Mesothelial cell of epicardium (in vitro differentiated cells): ENCODE measurements around the gene STARD13. TPM values are rescaled to one million over a fixed set of nuclear protein-coding genes. Genes with fewer than 3 reads are reported as not detected.

Source experiments
- DNase-seq, 2 experiments: peaks; one replicate each; pipeline ENCODE4 v3.0.0; 2021; ENCODE audit warnings: low spot score in 2 of 2; ENCODE audit not compliant: unreplicated experiment in 2 of 2
- H3K27ac Mint-ChIP-seq: 2 replicates; pipeline ENCODE4 v1.8.0; 2021; ENCODE audit warnings: mixed read lengths
- H3K27me3 Mint-ChIP-seq: 2 replicates; pipeline ENCODE4 v1.8.0; 2021; ENCODE audit warnings: low read depth, mixed read lengths
- H3K36me3 Mint-ChIP-seq: 2 replicates; pipeline ENCODE4 v1.8.0; 2021; ENCODE audit warnings: mixed read lengths
- H3K4me1 Mint-ChIP-seq: 2 replicates; pipeline ENCODE4 v1.8.0; 2021; ENCODE audit warnings: mixed read lengths
- H3K4me3 Mint-ChIP-seq: 2 replicates; pipeline ENCODE4 v1.8.0; 2021; ENCODE audit warnings: mild to moderate bottlenecking, moderate library complexity, mixed read lengths
- H3K9me3 Mint-ChIP-seq: 2 replicates; pipeline ENCODE4 v1.8.0; 2021; ENCODE audit warnings: mixed read lengths
- total RNA-seq: library from RNA; stranded (reverse); gene quantifications from 3 replicates; pipeline ENCODE4 v1.2.1, GENCODE V29; 2021
- TF ChIP-seq, protein P1 (sequence below): fragments of 200-600 bp; sonication (generic); IDR thresholded peaks from one replicate; pipeline ENCODE4 v1.5.0; 2021; ENCODE audit warnings: antibody characterized with exemption; ENCODE audit not compliant: unreplicated experiment

STARD13 gene
- total RNA-seq, 1 donor from 2014 or later: 23.0 TPM

DNA sequence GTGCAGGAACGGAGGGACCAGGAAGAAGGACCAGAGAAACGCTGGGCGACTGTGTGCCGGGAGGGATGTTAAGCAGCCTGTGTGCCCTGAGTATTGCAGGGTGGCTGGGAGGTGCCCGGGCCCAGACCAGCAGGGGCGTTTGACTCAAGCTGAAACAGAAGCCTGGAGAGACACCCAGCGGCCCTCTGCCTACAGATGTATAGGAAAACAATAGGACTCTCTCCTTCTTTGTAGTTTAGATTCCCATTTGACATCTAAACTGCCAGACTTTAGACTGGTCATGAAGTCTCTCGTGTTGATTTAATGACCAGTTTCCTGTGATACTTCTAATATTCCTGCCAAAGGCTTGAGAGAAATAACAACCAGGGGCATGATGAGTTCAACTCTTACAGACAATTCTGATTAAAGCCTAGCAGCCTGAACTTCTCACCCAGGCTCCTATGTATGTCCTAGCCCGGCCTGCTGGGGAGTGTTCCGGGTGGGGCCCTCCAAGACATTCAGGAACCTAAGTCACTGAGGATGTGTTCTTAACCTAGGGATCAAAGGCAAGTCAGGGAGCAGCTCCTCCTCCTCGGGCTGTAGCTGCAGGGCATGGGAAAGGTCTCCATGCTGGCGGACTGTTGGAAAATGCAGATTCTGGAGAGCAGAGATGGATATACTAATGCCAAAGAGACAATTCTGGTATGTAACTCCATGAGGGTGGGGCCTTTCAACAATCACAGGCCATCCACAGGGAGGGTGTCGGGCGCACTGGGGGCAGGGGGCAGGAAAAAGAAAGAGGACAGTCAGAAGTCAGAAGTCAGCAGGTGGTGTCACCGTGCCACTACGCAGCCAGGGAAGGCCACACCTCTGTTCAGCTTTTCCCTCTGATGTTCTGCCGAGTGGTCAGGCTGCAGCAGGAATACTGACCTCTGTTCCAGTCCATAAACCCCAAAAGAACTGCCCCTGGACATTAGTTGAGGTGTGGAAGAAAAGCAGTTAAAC, 131.8 kb downstream of the STARD13 start:
- peaks cover 3% of the 10 kb centered on the region for H3K36me3 Mint-ChIP-seq
- TF ChIP-seq, protein P1, sequence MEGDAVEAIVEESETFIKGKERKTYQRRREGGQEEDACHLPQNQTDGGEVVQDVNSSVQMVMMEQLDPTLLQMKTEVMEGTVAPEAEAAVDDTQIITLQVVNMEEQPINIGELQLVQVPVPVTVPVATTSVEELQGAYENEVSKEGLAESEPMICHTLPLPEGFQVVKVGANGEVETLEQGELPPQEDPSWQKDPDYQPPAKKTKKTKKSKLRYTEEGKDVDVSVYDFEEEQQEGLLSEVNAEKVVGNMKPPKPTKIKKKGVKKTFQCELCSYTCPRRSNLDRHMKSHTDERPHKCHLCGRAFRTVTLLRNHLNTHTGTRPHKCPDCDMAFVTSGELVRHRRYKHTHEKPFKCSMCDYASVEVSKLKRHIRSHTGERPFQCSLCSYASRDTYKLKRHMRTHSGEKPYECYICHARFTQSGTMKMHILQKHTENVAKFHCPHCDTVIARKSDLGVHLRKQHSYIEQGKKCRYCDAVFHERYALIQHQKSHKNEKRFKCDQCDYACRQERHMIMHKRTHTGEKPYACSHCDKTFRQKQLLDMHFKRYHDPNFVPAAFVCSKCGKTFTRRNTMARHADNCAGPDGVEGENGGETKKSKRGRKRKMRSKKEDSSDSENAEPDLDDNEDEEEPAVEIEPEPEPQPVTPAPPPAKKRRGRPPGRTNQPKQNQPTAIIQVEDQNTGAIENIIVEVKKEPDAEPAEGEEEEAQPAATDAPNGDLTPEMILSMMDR: no peak
- H3K27me3 Mint-ChIP-seq: no peaks in the 10 kb centered on the region
- peak overlapping the region; percentile 47 for H3K27ac Mint-ChIP-seq
- no peak overlapping the region for H3K4me3 Mint-ChIP-seq
- H3K9me3 Mint-ChIP-seq: no peaks in the 10 kb centered on the region
- DNase-seq: no peak
- peaks cover 33% of the 10 kb centered on the region for H3K4me1 Mint-ChIP-seq

DNA sequence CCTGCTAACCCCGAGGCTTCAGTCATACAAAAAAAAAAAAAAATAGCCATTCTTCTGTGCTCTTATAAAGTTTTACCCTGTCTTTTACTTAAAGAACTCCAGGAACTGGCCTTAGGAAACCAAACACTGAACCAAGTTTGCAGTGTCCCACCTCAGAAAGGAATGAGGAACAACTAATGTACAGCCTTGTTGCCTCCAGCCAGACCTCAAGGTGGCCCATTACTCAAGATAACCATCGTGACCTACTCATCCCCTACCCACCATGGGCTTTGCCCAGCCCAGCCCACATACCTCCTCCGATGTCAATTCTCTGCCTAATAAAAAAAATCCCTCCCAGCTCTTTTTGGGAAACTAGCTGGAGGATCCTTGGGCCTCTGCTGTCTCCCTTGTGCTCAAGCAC, 133.2 kb downstream of the STARD13 start:
- TF ChIP-seq, protein P1: no peak
- peaks cover 7% of the 10 kb centered on the region for H3K9me3 Mint-ChIP-seq
- peaks cover 33% of the 10 kb centered on the region for H3K4me1 Mint-ChIP-seq
- DNase-seq: no peak
- H3K36me3 Mint-ChIP-seq: peaks cover 4% of the 10 kb centered on the region
- no peaks in the 10 kb centered on the region for H3K27me3 Mint-ChIP-seq
- no peak overlapping the region for H3K4me3 Mint-ChIP-seq
- peak overlapping the region; percentile 38 for H3K27ac Mint-ChIP-seq

DNA sequence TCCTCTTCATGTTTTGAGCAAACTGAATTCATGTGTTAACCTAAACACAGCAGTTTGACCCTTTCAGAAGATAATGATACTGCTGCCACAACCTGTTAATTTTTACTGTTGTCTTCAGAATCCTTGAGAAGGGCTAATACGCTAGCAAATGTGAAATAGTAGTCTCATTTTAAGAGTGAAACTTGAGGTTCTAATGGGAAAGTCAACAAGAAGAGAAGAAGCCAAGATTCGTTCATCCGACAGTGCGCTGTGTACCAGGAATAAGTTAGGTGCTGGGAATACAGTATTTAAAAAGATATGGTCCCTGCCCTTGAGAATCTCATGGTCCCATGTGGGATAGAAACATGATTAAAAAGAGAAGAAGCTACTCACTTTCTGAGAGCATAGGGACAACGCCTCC, 134.9 kb downstream of the STARD13 start:
- Mint-ChIP-seq H3K27me3 (no peaks in the 10 kb centered on the region), H3K4me1 (peaks cover 33% of the 10 kb centered on the region), H3K27ac (no peak overlapping the region), H3K36me3 (peaks cover 5% of the 10 kb centered on the region), H3K4me3 (no peak overlapping the region), H3K9me3 (peaks cover 9% of the 10 kb centered on the region)
- no peak for DNase-seq
- TF ChIP-seq, protein P1: no peak

DNA sequence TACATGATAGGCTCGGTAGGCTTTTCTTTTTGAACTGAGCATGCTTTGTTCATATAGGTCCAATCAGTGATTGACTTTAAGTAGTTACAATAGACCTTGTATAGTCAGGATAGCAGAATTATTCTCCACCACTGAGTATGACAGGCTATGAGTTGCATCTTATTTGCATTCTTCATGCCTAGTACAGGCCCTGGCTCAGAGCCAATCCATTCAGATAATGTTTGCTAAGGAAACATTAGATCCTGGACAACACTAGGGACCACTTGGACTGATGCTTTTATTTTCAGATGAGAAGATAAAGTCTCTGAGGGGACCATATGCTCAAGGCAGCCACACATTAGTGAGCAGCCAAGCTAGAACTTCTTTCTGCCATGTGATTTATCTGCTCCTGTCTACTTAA, 135.4 kb downstream of the STARD13 start:
- Mint-ChIP-seq H3K9me3 (peaks cover 9% of the 10 kb centered on the region), H3K4me1 (peaks cover 33% of the 10 kb centered on the region), H3K27me3 (no peaks in the 10 kb centered on the region), H3K27ac (no peak overlapping the region), H3K4me3 (no peak overlapping the region), H3K36me3 (peaks cover 8% of the 10 kb centered on the region)
- no peak for DNase-seq
- TF ChIP-seq, protein P1: no peak

DNA sequence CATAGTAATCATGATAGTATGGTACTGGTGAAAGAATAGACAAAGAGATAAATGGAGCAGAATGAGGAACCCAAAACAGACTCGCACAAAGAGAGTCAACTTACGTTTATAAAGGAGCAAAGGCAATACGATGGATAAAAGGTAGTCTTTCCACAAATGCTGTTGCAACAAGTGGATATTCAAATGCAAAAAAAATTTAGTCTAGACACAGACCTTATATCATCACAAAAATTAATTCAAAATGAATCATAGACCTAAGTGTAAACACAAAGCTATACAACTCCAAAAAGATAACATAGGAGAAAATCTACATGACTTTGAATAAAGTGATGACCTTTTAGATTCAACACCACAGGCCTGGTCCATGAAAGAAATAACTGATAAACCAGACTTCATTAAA, 137.7 kb downstream of the STARD13 start:
- no peak overlapping the region for H3K27ac Mint-ChIP-seq

More for the DNA sequence above, 137.7 kb downstream of the STARD13 start:
- Mint-ChIP-seq H3K4me3 (no peak overlapping the region), H3K27me3 (no peaks in the 10 kb centered on the region), H3K9me3 (peaks cover 17% of the 10 kb centered on the region), H3K4me1 (peaks cover 26% of the 10 kb centered on the region), H3K36me3 (peaks cover 20% of the 10 kb centered on the region)
- no peak for DNase-seq
- TF ChIP-seq, protein P1: no peak
